Osteoblast (primary cell): ENCODE results near the gene PPFIA4. TPM values are rescaled to one million over a fixed set of nuclear protein-coding genes. Genes with fewer than 3 reads are reported as not detected.

Experiments
- DNase-seq: peaks from one replicate; pipeline ENCODE4 v3.0.0; 2011; ENCODE audit warnings: low spot score, mixed read lengths; ENCODE audit not compliant: insufficient read length; ENCODE audit errors: missing footprints
- H2AFZ ChIP-seq: 2 replicates; pipeline ENCODE4 v1.6.0; 2011; ENCODE audit warnings: mild to moderate bottlenecking, low read length
- H3K27ac ChIP-seq: 2 replicates; pipeline ENCODE4 v1.5.1; 2011; ENCODE audit warnings: mild to moderate bottlenecking, low read depth, low read length, moderate library complexity
- H3K27me3 ChIP-seq: 2 replicates; pipeline ENCODE4 v1.6.0; 2012; ENCODE audit warnings: mild to moderate bottlenecking, control low read depth, inconsistent platforms, low read length, moderate library complexity; ENCODE audit not compliant: insufficient read depth
- H3K36me3 ChIP-seq: 2 replicates; pipeline ENCODE4 v1.5.1; 2011; ENCODE audit warnings: mild to moderate bottlenecking, low read length, control low read depth, moderate library complexity; ENCODE audit not compliant: insufficient read depth
- H3K4me1 ChIP-seq: 2 replicates; pipeline ENCODE4 v1.5.1; 2011; ENCODE audit warnings: mild to moderate bottlenecking, low read length, control low read depth, moderate library complexity; ENCODE audit not compliant: insufficient read depth
- H3K4me2 ChIP-seq: 2 replicates; pipeline ENCODE4 v1.6.0; 2011; ENCODE audit warnings: mild to moderate bottlenecking, low read length; ENCODE audit not compliant: insufficient read depth
- H3K4me3 ChIP-seq: fragments of 200-600 bp; sonication (generic); 3 replicates; pipeline ENCODE4 v1.5.1; 2012; ENCODE audit warnings: mild to moderate bottlenecking, low read length, inconsistent platforms; ENCODE audit not compliant: insufficient read depth
- H3K79me2 ChIP-seq: 2 replicates; pipeline ENCODE4 v1.6.0; 2012; ENCODE audit warnings: mild to moderate bottlenecking, low read length, control low read depth, inconsistent platforms; ENCODE audit not compliant: insufficient read depth
- H3K9me3 ChIP-seq: 2 replicates; pipeline ENCODE4 v1.5.1; 2011; ENCODE audit warnings: low read depth, low read length, control low read depth
- H4K20me1 ChIP-seq: 2 replicates; pipeline ENCODE4 v1.6.0; 2012; ENCODE audit warnings: mild to moderate bottlenecking, low read length, control low read depth; ENCODE audit not compliant: insufficient read depth
- total RNA-seq: library from RNA; depleted of rRNA; stranded (reverse); fragments of >200 nt; gene quantifications from 2 replicates; pipeline ENCODE4 v1.2.3, GENCODE V29; 2012
- TF ChIP-seq, protein P1 (sequence below): IDR thresholded peaks from 2 replicates; pipeline ENCODE4 v1.5.1; 2011; ENCODE audit warnings: mild to moderate bottlenecking, low read depth, low read length, moderate library complexity; ENCODE audit errors: extremely low read depth

Gene PPFIA4
- total RNA-seq, 1 donor = 10.9 TPM

DNA sequence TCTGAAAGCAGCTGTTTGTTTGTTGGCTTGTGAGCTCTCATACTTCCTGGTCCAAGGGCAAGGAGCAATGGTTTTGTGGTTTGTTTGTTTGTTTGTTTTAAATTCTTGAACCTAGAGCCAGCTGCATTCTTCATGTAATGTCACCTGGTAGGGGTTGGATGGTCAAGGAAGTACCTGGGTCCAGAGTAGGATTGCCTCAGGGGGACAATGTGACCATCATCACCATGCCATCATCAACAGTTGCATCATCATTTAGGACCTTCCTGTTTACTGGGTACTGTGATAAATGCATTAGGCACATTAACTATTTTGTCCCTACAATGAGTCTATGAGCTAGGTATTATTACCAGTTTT lies 74.2 kb downstream of the PPFIA4 start:
- H3K4me3 ChIP-seq = no peak overlapping the region
- H3K27ac ChIP-seq = no peak overlapping the region
- no peaks in the 10 kb centered on the region for H3K4me1 ChIP-seq
- TF ChIP-seq, protein P1, sequence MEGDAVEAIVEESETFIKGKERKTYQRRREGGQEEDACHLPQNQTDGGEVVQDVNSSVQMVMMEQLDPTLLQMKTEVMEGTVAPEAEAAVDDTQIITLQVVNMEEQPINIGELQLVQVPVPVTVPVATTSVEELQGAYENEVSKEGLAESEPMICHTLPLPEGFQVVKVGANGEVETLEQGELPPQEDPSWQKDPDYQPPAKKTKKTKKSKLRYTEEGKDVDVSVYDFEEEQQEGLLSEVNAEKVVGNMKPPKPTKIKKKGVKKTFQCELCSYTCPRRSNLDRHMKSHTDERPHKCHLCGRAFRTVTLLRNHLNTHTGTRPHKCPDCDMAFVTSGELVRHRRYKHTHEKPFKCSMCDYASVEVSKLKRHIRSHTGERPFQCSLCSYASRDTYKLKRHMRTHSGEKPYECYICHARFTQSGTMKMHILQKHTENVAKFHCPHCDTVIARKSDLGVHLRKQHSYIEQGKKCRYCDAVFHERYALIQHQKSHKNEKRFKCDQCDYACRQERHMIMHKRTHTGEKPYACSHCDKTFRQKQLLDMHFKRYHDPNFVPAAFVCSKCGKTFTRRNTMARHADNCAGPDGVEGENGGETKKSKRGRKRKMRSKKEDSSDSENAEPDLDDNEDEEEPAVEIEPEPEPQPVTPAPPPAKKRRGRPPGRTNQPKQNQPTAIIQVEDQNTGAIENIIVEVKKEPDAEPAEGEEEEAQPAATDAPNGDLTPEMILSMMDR = no peak
- no peaks in the 10 kb centered on the region for H3K9me3 ChIP-seq
- no peak overlapping the region for H3K4me2 ChIP-seq
- H2AFZ ChIP-seq = no peak overlapping the region
- H4K20me1 ChIP-seq = no peaks in the 10 kb centered on the region
- peaks cover 24% of the 10 kb centered on the region for H3K27me3 ChIP-seq
- no peaks in the 10 kb centered on the region for H3K36me3 ChIP-seq
- DNase-seq = no peak
- no peaks in the 10 kb centered on the region for H3K79me2 ChIP-seq

- H2AFZ ChIP-seq = no peak overlapping the region
Measured at GRCh38 chr1:203101813-203102634, 75.7 kb downstream of the PPFIA4 start.

GRCh38 chr1:203103216-203103615 lies 76.9 kb downstream of the PPFIA4 start:
- TF ChIP-seq, protein P1 = no peak
- Histone ChIP-seq H3K79me2 (no peaks in the 10 kb centered on the region), H4K20me1 (no peaks in the 10 kb centered on the region), H3K36me3 (no peaks in the 10 kb centered on the region), H3K4me1 (no peaks in the 10 kb centered on the region), H3K4me2 (no peak overlapping the region), H3K9me3 (no peaks in the 10 kb centered on the region), H3K27ac (no peak overlapping the region), H3K27me3 (peaks cover 28% of the 10 kb centered on the region), H2AFZ (no peak overlapping the region), H3K4me3 (no peak overlapping the region)
- peak; percentile 5 for DNase-seq

More at GRCh38 chr1:203101813-203102634, 75.7 kb downstream of the PPFIA4 start:
- Histone ChIP-seq H3K27ac (no peak overlapping the region), H3K27me3 (peaks cover 17% of the 10 kb centered on the region), H3K79me2 (no peaks in the 10 kb centered on the region), H3K36me3 (no peaks in the 10 kb centered on the region), H4K20me1 (no peaks in the 10 kb centered on the region), H3K4me1 (no peaks in the 10 kb centered on the region), H3K9me3 (no peaks in the 10 kb centered on the region), H3K4me3 (no peak overlapping the region), H3K4me2 (no peak overlapping the region)
- DNase-seq = peak; percentile 15
- TF ChIP-seq, protein P1 = no peak

DNA sequence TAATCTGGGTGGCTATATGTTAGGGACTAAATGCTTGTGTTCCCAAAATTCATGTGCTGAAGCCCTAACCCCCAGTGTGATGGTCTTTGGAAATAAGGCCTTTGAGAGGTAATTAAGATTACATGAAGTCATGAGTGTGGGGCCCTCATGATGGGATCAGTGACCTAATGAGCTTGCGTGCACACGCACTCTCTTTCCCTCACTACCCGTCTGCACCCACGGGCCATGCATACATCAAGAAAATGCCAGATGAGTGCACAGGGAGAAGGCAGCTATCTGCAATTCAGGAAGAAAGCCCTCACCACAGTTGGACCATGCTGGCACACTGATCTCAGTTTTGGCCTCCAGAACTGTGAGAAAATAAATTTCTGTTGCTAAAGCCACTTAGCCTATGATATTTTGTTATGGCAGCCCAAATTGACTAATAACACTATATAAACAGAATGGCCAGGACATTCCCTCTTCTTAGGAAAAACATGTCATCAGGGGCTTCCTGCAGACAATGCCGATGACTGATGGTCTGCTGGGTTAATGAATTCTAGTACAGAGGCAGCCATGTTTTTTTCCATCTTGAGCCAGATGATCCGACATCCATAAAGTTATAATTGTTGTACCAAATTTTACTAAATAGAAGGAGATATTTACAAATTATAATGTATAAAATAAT lies 77.7 kb downstream of the PPFIA4 start:
- H3K27me3 ChIP-seq = peaks cover 35% of the 10 kb centered on the region
- no peak for DNase-seq
- TF ChIP-seq, protein P1 = no peak

More for the DNA sequence above, 77.7 kb downstream of the PPFIA4 start:
- H3K79me2 ChIP-seq = no peaks in the 10 kb centered on the region
- no peak overlapping the region for H3K27ac ChIP-seq
- H2AFZ ChIP-seq = no peak overlapping the region
- H3K4me3 ChIP-seq = no peak overlapping the region
- H4K20me1 ChIP-seq = no peaks in the 10 kb centered on the region
- H3K4me2 ChIP-seq = no peak overlapping the region
- no peaks in the 10 kb centered on the region for H3K9me3 ChIP-seq
- no peaks in the 10 kb centered on the region for H3K4me1 ChIP-seq
- no peaks in the 10 kb centered on the region for H3K36me3 ChIP-seq
